Skeletal muscle satellite cell (primary cell): ENCODE data around the gene ABCA3.
A peak's percentile ranks its signal among the peaks of the same experiment; 100 is the strongest.

Experiments used
- H3K27me3 ChIP-seq: 2 replicates; pipeline ENCODE4 v1.7.0; 2013; ENCODE audit warnings: low read length; ENCODE audit not compliant: control insufficient read depth, insufficient read depth
- H3K36me3 ChIP-seq: 2 replicates; pipeline ENCODE4 v1.7.0; 2013; ENCODE audit warnings: mild to moderate bottlenecking, control low read depth, low read length; ENCODE audit not compliant: insufficient read depth
- H3K4me1 ChIP-seq: 2 replicates; pipeline ENCODE4 v1.7.0; 2013; ENCODE audit warnings: low read length; ENCODE audit not compliant: control insufficient read depth, insufficient read depth
- H3K4me2 ChIP-seq: 2 replicates; pipeline ENCODE4 v1.7.0; 2013; ENCODE audit warnings: mild to moderate bottlenecking, low read length
- H3K4me3 ChIP-seq: 2 replicates; pipeline ENCODE4 v1.7.0; 2013; ENCODE audit warnings: low read length
- H3K9ac ChIP-seq: 2 replicates; pipeline ENCODE4 v1.7.0; 2013; ENCODE audit warnings: mild to moderate bottlenecking, low read depth, low read length, moderate library complexity
- H3K9me3 ChIP-seq: replicated peaks from 2 replicates; pipeline ENCODE4 v1.7.0; 2013; ENCODE audit warnings: mild to moderate bottlenecking, control low read depth, low read length

Gene ABCA3

GRCh38 chr16:2235234-2235651 is 105.3 kb downstream of the ABCA3 start:
- Histone ChIP-seq H3K4me1 (peaks cover 37% of the 10 kb centered on the region), H3K4me3 (no peak overlapping the region), H3K4me2 (no peak overlapping the region), H3K9ac (no peak overlapping the region), H3K36me3 (peaks cover 59% of the 10 kb centered on the region), H3K27me3 (no peaks in the 10 kb centered on the region), H3K9me3 (no peaks in the 10 kb centered on the region)

- Histone ChIP-seq H3K36me3 (peaks cover 62% of the 10 kb centered on the region), H3K4me3 (no peak overlapping the region), H3K4me1 (peaks cover 37% of the 10 kb centered on the region), H3K9me3 (no peaks in the 10 kb centered on the region), H3K4me2 (no peak overlapping the region), H3K9ac (no peak overlapping the region), H3K27me3 (no peaks in the 10 kb centered on the region)
Observed at GRCh38 chr16:2234813-2235170, 105.7 kb downstream of the ABCA3 start.

- Histone ChIP-seq H3K9ac (no peak overlapping the region), H3K36me3 (peaks cover 66% of the 10 kb centered on the region), H3K27me3 (no peaks in the 10 kb centered on the region), H3K4me2 (no peak overlapping the region), H3K9me3 (no peaks in the 10 kb centered on the region), H3K4me3 (no peak overlapping the region), H3K4me1 (peaks cover 36% of the 10 kb centered on the region)
Observed at GRCh38 chr16:2233872-2234812, 106.4 kb downstream of the ABCA3 start.

GRCh38 chr16:2233046-2233775 is 107.3 kb downstream of the ABCA3 start:
- no peak overlapping the region for H3K9ac ChIP-seq
- no peak overlapping the region for H3K4me3 ChIP-seq
- peaks cover 65% of the 10 kb centered on the region for H3K36me3 ChIP-seq
- H3K4me1 ChIP-seq, result peaks cover 35% of the 10 kb centered on the region
- no peaks in the 10 kb centered on the region for H3K9me3 ChIP-seq
- H3K27me3 ChIP-seq, result no peaks in the 10 kb centered on the region
- no peak overlapping the region for H3K4me2 ChIP-seq

GRCh38 chr16:2232094-2232990 is 108.2 kb downstream of the ABCA3 start:
- Histone ChIP-seq H3K27me3 (no peaks in the 10 kb centered on the region), H3K9me3 (no peaks in the 10 kb centered on the region), H3K36me3 (peaks cover 65% of the 10 kb centered on the region), H3K9ac (no peak overlapping the region), H3K4me2 (no peak overlapping the region), H3K4me3 (no peak overlapping the region), H3K4me1 (peaks cover 35% of the 10 kb centered on the region)

- H3K9me3 ChIP-seq, result no peaks in the 10 kb centered on the region
- H3K36me3 ChIP-seq, result peaks cover 65% of the 10 kb centered on the region
- H3K27me3 ChIP-seq, result no peaks in the 10 kb centered on the region
Observed at GRCh38 chr16:2231016-2231931, 109.3 kb downstream of the ABCA3 start.

GRCh38 chr16:2230376-2230775 is 110.2 kb downstream of the ABCA3 start:
- Histone ChIP-seq H3K4me1 (peaks cover 29% of the 10 kb centered on the region), H3K4me2 (no peak overlapping the region), H3K9ac (peak overlapping the region; percentile 52), H3K9me3 (no peaks in the 10 kb centered on the region), H3K4me3 (no peak overlapping the region), H3K27me3 (no peaks in the 10 kb centered on the region), H3K36me3 (peaks cover 58% of the 10 kb centered on the region)

More at GRCh38 chr16:2231016-2231931, 109.3 kb downstream of the ABCA3 start:
- no peak overlapping the region for H3K4me3 ChIP-seq
- peaks cover 33% of the 10 kb centered on the region for H3K4me1 ChIP-seq
- H3K4me2 ChIP-seq, result no peak overlapping the region
- peak overlapping the region; percentile 52 for H3K9ac ChIP-seq

- peaks cover 33% of the 10 kb centered on the region for H3K4me1 ChIP-seq
- peaks cover 51% of the 10 kb centered on the region for H3K36me3 ChIP-seq
- H3K9ac ChIP-seq, result no peak overlapping the region
- H3K27me3 ChIP-seq, result no peaks in the 10 kb centered on the region
- H3K4me3 ChIP-seq, result no peak overlapping the region
- H3K4me2 ChIP-seq, result no peak overlapping the region
- H3K9me3 ChIP-seq, result no peaks in the 10 kb centered on the region
Observed at GRCh38 chr16:2229632-2230250, 110.8 kb downstream of the ABCA3 start.

GRCh38 chr16:2229091-2229490 is 111.4 kb downstream of the ABCA3 start:
- H3K4me1 ChIP-seq, result peaks cover 40% of the 10 kb centered on the region
- no peaks in the 10 kb centered on the region for H3K9me3 ChIP-seq
- peaks cover 47% of the 10 kb centered on the region for H3K36me3 ChIP-seq
- no peaks in the 10 kb centered on the region for H3K27me3 ChIP-seq
- H3K4me3 ChIP-seq, result no peak overlapping the region
- no peak overlapping the region for H3K9ac ChIP-seq
- H3K4me2 ChIP-seq, result no peak overlapping the region

- H3K4me3 ChIP-seq, result no peak overlapping the region
- H3K36me3 ChIP-seq, result peaks cover 40% of the 10 kb centered on the region
- no peak overlapping the region for H3K9ac ChIP-seq
- peaks cover 40% of the 10 kb centered on the region for H3K4me1 ChIP-seq
- no peak overlapping the region for H3K4me2 ChIP-seq
- H3K27me3 ChIP-seq, result no peaks in the 10 kb centered on the region
- H3K9me3 ChIP-seq, result no peaks in the 10 kb centered on the region
Observed at GRCh38 chr16:2228161-2228824, 112.2 kb downstream of the ABCA3 start.
